Activated CD8-positive, alpha-beta memory T cell treated with anti-CD3 and anti-CD28 coated beads, Interleukin-2, amount 50 U/mL, for 1 hour (primary cell): ENCODE results near the gene UBALD2.

Experiments
- DNase-seq: peaks from one replicate; pipeline ENCODE4 v3.0.0-alpha.2; 2020; ENCODE audit errors: extremely low read depth

Gene UBALD2

GRCh38 chr17:76318586-76318985 is 53.4 kb downstream of the UBALD2 start:
- no peak for DNase-seq
